Mesenchymal stem cell (in vitro differentiated cells and primary cell): ENCODE results near the gene TTC7B.

Experiments
- DNase-seq: peaks from one replicate; pipeline ENCODE4 v3.0.0-alpha.2; 2013
- H2AFZ ChIP-seq: one replicate; pipeline ENCODE4 v1.6.1; 2013; ENCODE audit warnings: low read depth, mild to moderate bottlenecking, control low read depth, inconsistent platforms, low read length, moderate library complexity
- H2AK5ac ChIP-seq: 2 replicates; pipeline ENCODE4 v1.6.1; 2013; ENCODE audit warnings: low read length, moderate library complexity, mild to moderate bottlenecking, inconsistent platforms; ENCODE audit not compliant: severe bottlenecking
- H2BK120ac ChIP-seq: one replicate; pipeline ENCODE4 v1.6.1; 2013; ENCODE audit warnings: low read depth, mild to moderate bottlenecking, inconsistent platforms, low read length, moderate library complexity
- H2BK12ac ChIP-seq, 2 experiments: one replicate each; pipeline ENCODE4 v1.6.1; 2013; ENCODE audit warnings: inconsistent platforms in 2 of 2, low read length in 2 of 2, mild to moderate bottlenecking in 2 of 2, moderate library complexity in 2 of 2, control low read depth in 1 of 2
- H2BK15ac ChIP-seq: one replicate; pipeline ENCODE4 v1.6.1; 2013; ENCODE audit warnings: mild to moderate bottlenecking, low read depth, inconsistent platforms; ENCODE audit not compliant: poor library complexity, severe bottlenecking
- H2BK5ac ChIP-seq: 2 replicates; pipeline ENCODE4 v1.6.1; 2013; ENCODE audit warnings: low read depth, mild to moderate bottlenecking, low read length, control low read depth, inconsistent platforms; ENCODE audit not compliant: poor library complexity, severe bottlenecking
- H3K14ac ChIP-seq, 2 experiments: one replicate each; pipeline ENCODE4 v1.6.1; 2013; ENCODE audit warnings: inconsistent platforms in 2 of 2, low read length in 2 of 2, control low read depth in 1 of 2, mild to moderate bottlenecking in 1 of 2, moderate library complexity in 1 of 2
- H3K18ac ChIP-seq, 2 experiments: one replicate each; pipeline ENCODE4 v1.6.1; 2013; ENCODE audit warnings: inconsistent platforms in 2 of 2, low read length in 2 of 2, control low read depth in 1 of 2, low read depth in 1 of 2, mild to moderate bottlenecking in 1 of 2
- H3K23ac ChIP-seq, 2 experiments: one replicate each; pipeline ENCODE4 v1.6.1; 2013; ENCODE audit warnings: inconsistent platforms in 2 of 2, low read length in 2 of 2, mild to moderate bottlenecking in 2 of 2, moderate library complexity in 2 of 2, control low read depth in 1 of 2
- H3K27ac ChIP-seq: 2 replicates; pipeline ENCODE4 v1.5.1; 2013; ENCODE audit warnings: mild to moderate bottlenecking, moderate library complexity, low read length, control low read depth, inconsistent platforms; ENCODE audit not compliant: poor library complexity, severe bottlenecking
- H3K27me3 ChIP-seq, 2 experiments: 2 replicates each; pipeline versions ENCODE4 v1.6.1 to v1.7.0; 2013; ENCODE audit warnings: low read length in 2 of 2, mild to moderate bottlenecking in 2 of 2, moderate library complexity in 2 of 2, control low read depth in 1 of 2, inconsistent platforms in 1 of 2; ENCODE audit not compliant: control insufficient read depth in 1 of 2, insufficient read depth in 1 of 2
- H3K36me3 ChIP-seq, 2 experiments: 2 replicates each; pipeline versions ENCODE4 v1.6.1 to v1.7.0; 2013; ENCODE audit warnings: low read length in 2 of 2, control low read depth in 1 of 2, inconsistent platforms in 1 of 2, low read depth in 1 of 2, mild to moderate bottlenecking in 1 of 2; ENCODE audit not compliant: insufficient read depth in 2 of 2, control insufficient read depth in 1 of 2
- H3K4ac ChIP-seq, 2 experiments: one replicate each; pipeline ENCODE4 v1.6.1; 2013; ENCODE audit warnings: inconsistent platforms in 2 of 2, low read length in 2 of 2, mild to moderate bottlenecking in 2 of 2, moderate library complexity in 2 of 2, control low read depth in 1 of 2, low read depth in 1 of 2
- H3K4me1 ChIP-seq: 2 replicates; pipeline ENCODE4 v1.6.1; 2013; ENCODE audit warnings: low read depth, low read length, control low read depth; ENCODE audit not compliant: control insufficient read depth, insufficient read depth
- H3K4me2 ChIP-seq: 2 replicates; pipeline ENCODE4 v1.6.1; 2013; ENCODE audit warnings: low read length, mild to moderate bottlenecking, inconsistent platforms; ENCODE audit not compliant: poor library complexity, severe bottlenecking
- H3K4me3 ChIP-seq, 2 experiments: 2 replicates each; pipeline versions ENCODE4 v1.5.1 to v1.7.0; 2013; ENCODE audit warnings: low read length in 2 of 2, mild to moderate bottlenecking in 2 of 2, control low read depth in 1 of 2, low read depth in 1 of 2; ENCODE audit not compliant: insufficient read depth in 1 of 2
- H3K79me1 ChIP-seq: replicated peaks from 2 replicates; pipeline ENCODE4 v1.6.1; 2013; ENCODE audit warnings: mild to moderate bottlenecking, control low read depth, low read length, inconsistent platforms; ENCODE audit not compliant: poor library complexity, severe bottlenecking
- H3K9ac ChIP-seq: 2 replicates; pipeline ENCODE4 v1.7.0; 2013; ENCODE audit warnings: mild to moderate bottlenecking, low read length, moderate library complexity
- H3K9me3 ChIP-seq: 2 replicates; pipeline ENCODE4 v1.7.0; 2013; ENCODE audit warnings: mild to moderate bottlenecking, low read length; ENCODE audit not compliant: control insufficient read depth
- H4K8ac ChIP-seq: one replicate; pipeline ENCODE4 v1.6.1; 2013; ENCODE audit warnings: inconsistent platforms, mild to moderate bottlenecking, low read length, moderate library complexity
- H4K91ac ChIP-seq: one replicate; pipeline ENCODE4 v1.6.1; 2013; ENCODE audit warnings: mild to moderate bottlenecking, low read length, inconsistent platforms
- WGBS: methylation state at CpG from one replicate; pipeline ENCODE4 v1.1.7; 2013; ENCODE audit warnings: mixed read lengths; 5-methylcytosine and 5-hydroxymethylcytosine counted together

Gene TTC7B

DNA sequence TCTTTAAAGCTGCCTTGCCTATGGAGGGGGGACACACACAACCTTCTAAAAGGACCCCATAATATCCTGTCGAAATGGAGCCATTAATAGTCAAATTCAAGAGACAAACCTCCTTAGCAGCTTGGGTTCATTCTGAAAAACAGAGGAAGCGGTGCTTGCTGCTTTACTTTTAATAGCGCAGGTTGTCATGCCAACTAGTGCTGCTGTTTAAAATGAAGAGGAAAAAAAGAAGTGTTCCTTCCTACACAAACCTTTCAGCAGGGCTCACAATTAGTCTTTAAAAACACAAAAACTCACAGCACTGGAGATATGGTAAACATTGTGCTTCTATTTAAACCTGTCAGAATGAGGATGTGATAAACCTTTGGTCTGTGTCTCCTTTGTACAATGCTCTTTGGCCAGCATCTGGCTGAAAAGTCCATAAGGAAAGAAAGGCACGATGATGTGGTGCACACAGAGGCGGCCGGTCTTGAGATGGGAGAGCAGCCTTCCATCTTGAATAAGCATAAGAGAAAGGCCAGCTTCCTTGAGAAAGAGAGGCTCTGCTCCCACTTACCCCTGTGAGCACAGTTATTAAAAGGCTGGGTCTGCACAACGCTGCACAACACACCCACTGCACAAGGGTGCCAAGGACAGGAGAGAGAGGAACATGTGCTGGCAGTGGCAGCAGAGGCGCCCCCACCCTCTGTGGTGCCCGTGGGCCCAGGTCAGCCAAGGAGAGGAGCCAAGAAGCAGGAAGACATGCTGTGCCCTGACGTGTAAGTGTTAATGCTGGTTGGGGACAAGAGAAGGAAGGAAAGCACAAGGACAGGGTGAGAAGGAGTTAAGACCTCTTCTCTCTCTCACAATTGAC, 144.6 kb downstream of the TTC7B start:
- no peak overlapping the region for H3K4ac ChIP-seq
- H2BK12ac ChIP-seq, result no peak overlapping the region
- H3K4me2 ChIP-seq, result no peak overlapping the region
- peaks cover 9% of the 10 kb centered on the region for H3K9me3 ChIP-seq
- no peak overlapping the region for H2AK5ac ChIP-seq
- H3K4me3 ChIP-seq, result no peak overlapping the region
- H3K36me3 ChIP-seq, result peaks cover 18 to 57% of the 10 kb centered on the region in 2 experiments
- no peak overlapping the region for H3K23ac ChIP-seq
- no peak overlapping the region for H3K27ac ChIP-seq
- no peak overlapping the region for H3K14ac ChIP-seq
- H3K18ac ChIP-seq, result no peak overlapping the region
- H4K91ac ChIP-seq, result no peak overlapping the region
- H4K8ac ChIP-seq, result no peak overlapping the region
- H2AFZ ChIP-seq, result no peak overlapping the region
- no peaks in the 10 kb centered on the region for H3K27me3 ChIP-seq
- WGBS, result 92% methylated on average over 10 of the region's 10 CpGs
- H2BK5ac ChIP-seq, result no peak overlapping the region
- no peak for DNase-seq
- no peak overlapping the region for H3K9ac ChIP-seq
- H3K79me1 ChIP-seq, result no peaks in the 10 kb centered on the region
- no peaks in the 10 kb centered on the region for H3K4me1 ChIP-seq
- no peak overlapping the region for H2BK120ac ChIP-seq
- H2BK15ac ChIP-seq, result no peak overlapping the region

DNA sequence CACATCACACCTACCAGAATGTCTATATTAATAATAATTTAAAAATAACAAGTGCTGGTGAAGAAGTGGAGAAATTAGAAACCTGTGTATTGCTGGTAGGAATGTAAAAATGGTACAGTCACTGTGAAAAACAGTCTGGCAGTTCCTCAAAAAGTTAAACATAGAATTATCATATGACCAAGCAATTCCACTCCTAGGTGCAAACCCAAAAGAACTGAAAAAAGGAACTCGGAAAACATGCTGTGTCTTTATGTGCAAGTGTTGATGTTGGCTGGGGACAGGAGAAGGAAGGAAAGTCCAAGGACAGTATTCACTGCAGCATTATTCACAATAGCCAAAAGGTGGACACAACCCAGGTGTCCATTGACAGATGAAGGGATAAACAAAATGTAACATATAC, 146.5 kb downstream of the TTC7B start:
- Histone ChIP-seq H3K9me3 (peaks cover 9% of the 10 kb centered on the region), H3K9ac (no peak overlapping the region), H2BK120ac (no peak overlapping the region), H3K4ac (no peak overlapping the region), H3K4me2 (no peak overlapping the region), H3K27ac (no peak overlapping the region), H3K36me3 (peaks cover 12 to 52% of the 10 kb centered on the region in 2 experiments), H4K91ac (no peak overlapping the region), H3K14ac (no peak overlapping the region), H2AK5ac (no peak overlapping the region), H3K18ac (no peak overlapping the region), H2AFZ (no peak overlapping the region), H3K4me1 (no peaks in the 10 kb centered on the region), H3K27me3 (no peaks in the 10 kb centered on the region), H4K8ac (no peak overlapping the region), H3K4me3 (no peak overlapping the region), H3K79me1 (no peaks in the 10 kb centered on the region), H2BK5ac (no peak overlapping the region), H2BK15ac (no peak overlapping the region), H3K23ac (no peak overlapping the region), H2BK12ac (no peak overlapping the region)
- DNase-seq, result no peak
- 100% methylated on average over 1 of the region's 1 CpG for WGBS

DNA sequence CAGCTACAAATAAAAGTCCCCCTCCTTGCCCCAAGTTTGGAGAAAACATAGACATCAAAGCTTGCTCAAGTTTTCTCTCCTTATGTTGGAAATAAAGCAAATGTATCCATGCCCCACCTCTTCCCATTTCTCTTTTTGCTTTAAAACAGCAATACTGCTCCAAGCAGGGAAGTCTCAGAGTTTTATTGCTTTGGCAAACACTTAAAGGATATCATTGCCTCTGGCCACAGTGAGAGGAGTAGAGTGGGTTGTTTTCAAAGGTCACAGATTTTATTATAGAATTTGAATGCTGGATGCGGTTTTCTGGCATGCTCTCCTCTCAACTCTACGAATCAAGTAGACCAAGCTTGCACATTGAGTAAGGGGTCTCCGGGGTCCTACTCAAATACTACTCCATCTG, 149.7 kb downstream of the TTC7B start:
- Histone ChIP-seq H2BK5ac (no peak overlapping the region), H4K91ac (no peak overlapping the region), H2AFZ (no peak overlapping the region), H2AK5ac (no peak overlapping the region), H4K8ac (no peak overlapping the region), H3K23ac (no peak overlapping the region), H3K79me1 (no peaks in the 10 kb centered on the region), H3K18ac (no peak overlapping the region), H3K4ac (no peak overlapping the region), H3K9ac (no peak overlapping the region), H3K4me1 (no peaks in the 10 kb centered on the region), H2BK15ac (no peak overlapping the region), H2BK120ac (no peak overlapping the region), H3K14ac (no peak overlapping the region), H3K4me2 (no peak overlapping the region), H3K27ac (no peak overlapping the region), H3K9me3 (peaks cover 9% of the 10 kb centered on the region), H2BK12ac (no peak overlapping the region), H3K36me3 (peaks cover 0 to 34% of the 10 kb centered on the region in 2 experiments), H3K4me3 (no peak overlapping the region), H3K27me3 (no peaks in the 10 kb centered on the region)
- no peak for DNase-seq
- WGBS, result 96% methylated on average over 3 of the region's 3 CpGs

DNA sequence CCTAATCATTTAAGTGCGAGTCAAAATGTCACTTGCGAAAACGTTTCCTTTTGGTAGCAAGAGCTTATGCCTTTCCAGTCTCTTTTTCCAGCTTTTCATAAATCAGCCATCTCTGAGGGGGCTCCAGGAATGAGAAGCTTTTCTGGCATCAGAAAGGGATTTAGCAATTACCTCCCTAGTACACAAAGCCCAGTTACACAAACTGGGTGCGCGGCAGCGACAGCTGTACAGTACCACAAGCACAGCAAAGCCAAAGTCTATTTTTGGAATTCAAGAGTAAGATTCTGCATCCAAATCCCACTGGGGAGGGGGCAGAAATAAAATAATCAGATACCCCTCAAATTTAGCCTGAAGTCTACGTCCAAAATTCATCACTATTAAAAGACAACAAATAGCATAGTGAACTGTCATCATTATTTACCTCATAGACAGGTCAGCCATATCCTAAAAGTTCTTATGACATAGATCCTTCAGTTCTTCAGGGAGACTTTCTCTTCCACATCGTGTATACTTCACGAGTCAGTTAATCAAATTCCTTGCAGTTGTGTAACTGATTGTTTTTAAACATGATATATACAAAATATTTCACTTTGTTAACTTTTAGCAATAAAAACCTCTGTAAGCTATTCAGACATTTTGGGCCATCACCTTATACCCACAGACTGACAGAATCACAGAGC, 150.8 kb downstream of the TTC7B start:
- Histone ChIP-seq H3K79me1 (no peaks in the 10 kb centered on the region), H3K27ac (no peak overlapping the region), H3K9me3 (peaks cover 9% of the 10 kb centered on the region), H2AK5ac (no peak overlapping the region), H3K4me1 (peaks cover 6% of the 10 kb centered on the region), H2BK120ac (no peak overlapping the region), H3K14ac (no peak overlapping the region), H3K36me3 (peaks cover 0 to 26% of the 10 kb centered on the region in 2 experiments), H3K4ac (no peak overlapping the region), H2BK12ac (no peak overlapping the region), H3K18ac (no peak overlapping the region), H3K4me3 (no peak overlapping the region), H3K4me2 (no peak overlapping the region), H2BK15ac (no peak overlapping the region), H3K23ac (no peak overlapping the region), H4K8ac (no peak overlapping the region), H4K91ac (no peak overlapping the region), H3K27me3 (no peaks in the 10 kb centered on the region), H2AFZ (no peak overlapping the region), H2BK5ac (no peak overlapping the region), H3K9ac (no peak overlapping the region)
- DNase-seq, result no peak
- 99% methylated on average over 6 of the region's 9 CpGs for WGBS
